WERI-Rb-1 (cell line): ENCODE data around the gene TLX3.

Source experiments
- DNase-seq: peaks from one replicate; pipeline ENCODE4 v3.0.0-alpha.2; 2020
- H3K27ac ChIP-seq: fragments of 250-450 bp; sonication (Bioruptor Pico); 2 replicates; pipeline ENCODE4 v1.5.1; 2020; ENCODE audit warnings: mild to moderate bottlenecking, moderate library complexity
- H3K27me3 ChIP-seq: fragments of 250-450 bp; sonication (Bioruptor Pico); 2 replicates; pipeline ENCODE4 v1.5.1; 2021; ENCODE audit warnings: mild to moderate bottlenecking, low read depth, moderate library complexity; ENCODE audit not compliant: insufficient read depth, severe bottlenecking
- H3K36me3 ChIP-seq: fragments of 250-450 bp; sonication (Bioruptor Pico); 2 replicates; pipeline ENCODE4 v1.5.1; 2020; ENCODE audit warnings: mild to moderate bottlenecking, moderate library complexity
- H3K4me3 ChIP-seq: 2 replicates; pipeline ENCODE4 v1.5.1; 2011; ENCODE audit warnings: low read depth, mild to moderate bottlenecking, control low read depth, low read length
- H3K9me3 ChIP-seq: fragments of 250-450 bp; sonication (Bioruptor Pico); 2 replicates; pipeline ENCODE4 v1.5.1; 2021; ENCODE audit warnings: mild to moderate bottlenecking, moderate library complexity; ENCODE audit not compliant: severe bottlenecking
- TF ChIP-seq, protein P1 (sequence below): IDR thresholded peaks from 2 replicates; pipeline ENCODE4 v1.5.1; 2011; ENCODE audit warnings: low read depth, mild to moderate bottlenecking, control low read depth, inconsistent platforms, low read length

Gene TLX3

DNA sequence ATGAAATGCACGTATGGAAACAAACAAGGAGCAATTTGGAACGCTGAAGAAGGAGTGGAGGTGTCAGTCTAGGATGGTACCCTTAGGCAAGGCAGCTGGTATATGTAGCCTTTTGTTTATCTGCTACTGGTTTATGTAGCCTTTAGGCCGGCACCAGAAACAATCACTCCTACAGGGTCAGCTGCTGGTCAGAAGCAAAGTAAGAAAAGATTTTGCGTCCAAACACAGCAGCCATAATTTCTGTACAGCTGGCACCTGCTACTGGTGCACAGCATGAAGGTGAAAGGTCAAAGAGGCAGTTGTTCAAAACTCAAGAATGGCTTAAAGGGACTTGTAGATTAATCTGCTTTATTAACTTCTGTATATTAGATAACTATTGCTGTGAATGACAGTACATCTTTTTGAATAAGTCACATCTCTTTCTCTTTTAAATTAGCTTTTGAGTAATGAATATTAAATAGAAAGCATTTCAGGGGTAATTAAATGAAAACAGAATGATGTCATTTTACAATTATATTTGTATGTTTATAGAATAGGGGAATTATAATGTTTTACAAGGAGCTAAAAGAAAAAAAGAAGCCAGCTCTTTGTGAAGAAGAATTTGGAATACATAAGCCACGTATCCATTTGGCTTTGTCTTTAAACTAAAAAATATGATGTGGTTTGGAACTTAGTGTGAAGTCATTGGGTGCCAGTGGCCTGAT, 33.1 kb upstream of the TLX3 start:
- DNase-seq: no peak
- no peaks in the 10 kb centered on the region for H3K27me3 ChIP-seq
- no peak overlapping the region for H3K4me3 ChIP-seq
- TF ChIP-seq, protein P1, sequence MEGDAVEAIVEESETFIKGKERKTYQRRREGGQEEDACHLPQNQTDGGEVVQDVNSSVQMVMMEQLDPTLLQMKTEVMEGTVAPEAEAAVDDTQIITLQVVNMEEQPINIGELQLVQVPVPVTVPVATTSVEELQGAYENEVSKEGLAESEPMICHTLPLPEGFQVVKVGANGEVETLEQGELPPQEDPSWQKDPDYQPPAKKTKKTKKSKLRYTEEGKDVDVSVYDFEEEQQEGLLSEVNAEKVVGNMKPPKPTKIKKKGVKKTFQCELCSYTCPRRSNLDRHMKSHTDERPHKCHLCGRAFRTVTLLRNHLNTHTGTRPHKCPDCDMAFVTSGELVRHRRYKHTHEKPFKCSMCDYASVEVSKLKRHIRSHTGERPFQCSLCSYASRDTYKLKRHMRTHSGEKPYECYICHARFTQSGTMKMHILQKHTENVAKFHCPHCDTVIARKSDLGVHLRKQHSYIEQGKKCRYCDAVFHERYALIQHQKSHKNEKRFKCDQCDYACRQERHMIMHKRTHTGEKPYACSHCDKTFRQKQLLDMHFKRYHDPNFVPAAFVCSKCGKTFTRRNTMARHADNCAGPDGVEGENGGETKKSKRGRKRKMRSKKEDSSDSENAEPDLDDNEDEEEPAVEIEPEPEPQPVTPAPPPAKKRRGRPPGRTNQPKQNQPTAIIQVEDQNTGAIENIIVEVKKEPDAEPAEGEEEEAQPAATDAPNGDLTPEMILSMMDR: no peak
- no peak overlapping the region for H3K27ac ChIP-seq
- H3K9me3 ChIP-seq: no peaks in the 10 kb centered on the region
- H3K36me3 ChIP-seq: no peaks in the 10 kb centered on the region

DNA sequence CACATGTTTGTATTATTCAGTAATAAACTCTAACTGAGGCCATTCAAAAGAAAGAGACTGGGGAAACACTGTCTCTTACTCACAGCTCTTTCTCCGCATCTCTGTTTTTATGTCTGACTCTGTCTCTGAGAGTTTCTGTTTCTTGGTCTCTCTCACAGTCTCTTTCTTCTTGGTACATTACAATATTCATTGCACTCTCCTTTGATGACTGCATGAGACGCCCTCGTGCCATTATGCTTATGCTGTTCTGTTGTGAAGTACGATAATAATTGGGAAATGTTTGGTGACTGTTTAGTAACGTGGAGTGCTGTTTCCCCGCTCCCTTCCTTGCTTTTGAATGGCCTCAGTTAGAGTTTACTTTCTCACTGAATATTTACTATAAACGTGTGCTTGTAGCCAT, 25.3 kb upstream of the TLX3 start:
- TF ChIP-seq, protein P1: no peak
- no peak for DNase-seq
- Histone ChIP-seq H3K36me3 (no peaks in the 10 kb centered on the region), H3K27me3 (no peaks in the 10 kb centered on the region), H3K4me3 (no peak overlapping the region), H3K27ac (no peak overlapping the region), H3K9me3 (no peaks in the 10 kb centered on the region)

DNA sequence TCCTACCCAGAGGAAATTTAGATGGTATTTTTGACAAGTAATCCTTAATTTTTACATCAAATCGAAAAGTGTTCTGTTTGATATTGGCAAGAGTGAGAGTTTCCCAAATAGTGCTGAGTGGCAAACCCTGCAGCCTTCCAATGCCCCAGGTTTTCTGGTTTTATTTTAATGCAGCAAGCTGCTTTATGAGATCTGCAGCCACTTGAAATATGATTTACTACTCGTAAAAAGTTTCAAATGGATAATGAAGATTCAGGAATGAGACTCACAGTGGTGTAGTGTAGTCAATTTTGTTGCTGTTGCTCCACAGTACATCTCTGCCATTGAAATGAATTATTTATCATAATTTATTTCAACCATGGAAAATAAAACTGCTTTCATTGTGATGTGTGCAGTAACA, 23.6 kb upstream of the TLX3 start:
- no peak for DNase-seq
- H3K4me3 ChIP-seq: no peak overlapping the region
- H3K36me3 ChIP-seq: no peaks in the 10 kb centered on the region
- no peaks in the 10 kb centered on the region for H3K27me3 ChIP-seq
- TF ChIP-seq, protein P1: no peak
- H3K9me3 ChIP-seq: no peaks in the 10 kb centered on the region
- no peak overlapping the region for H3K27ac ChIP-seq

DNA sequence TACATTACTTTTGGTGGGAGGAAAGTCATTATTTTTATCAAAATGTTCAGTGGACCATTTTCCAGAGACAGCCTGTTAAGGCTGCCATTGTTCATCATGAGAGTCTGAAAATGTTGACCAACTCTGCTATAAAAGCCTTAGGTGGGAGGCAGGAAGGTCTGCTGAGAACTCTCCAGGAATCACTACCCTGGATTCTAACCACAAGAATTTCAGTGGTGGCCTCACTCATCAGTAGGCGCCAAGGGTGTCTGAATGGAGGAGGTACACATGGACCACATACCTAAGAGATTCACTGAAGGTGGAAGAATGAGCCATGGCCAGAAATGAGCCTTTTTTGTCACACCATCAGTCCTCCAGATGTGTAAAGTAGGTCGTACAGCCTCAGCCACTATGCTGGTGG, 21.0 kb upstream of the TLX3 start:
- DNase-seq: no peak
- Histone ChIP-seq H3K36me3 (no peaks in the 10 kb centered on the region), H3K27me3 (no peaks in the 10 kb centered on the region), H3K4me3 (no peak overlapping the region), H3K27ac (no peak overlapping the region), H3K9me3 (no peaks in the 10 kb centered on the region)
- TF ChIP-seq, protein P1: no peak

DNA sequence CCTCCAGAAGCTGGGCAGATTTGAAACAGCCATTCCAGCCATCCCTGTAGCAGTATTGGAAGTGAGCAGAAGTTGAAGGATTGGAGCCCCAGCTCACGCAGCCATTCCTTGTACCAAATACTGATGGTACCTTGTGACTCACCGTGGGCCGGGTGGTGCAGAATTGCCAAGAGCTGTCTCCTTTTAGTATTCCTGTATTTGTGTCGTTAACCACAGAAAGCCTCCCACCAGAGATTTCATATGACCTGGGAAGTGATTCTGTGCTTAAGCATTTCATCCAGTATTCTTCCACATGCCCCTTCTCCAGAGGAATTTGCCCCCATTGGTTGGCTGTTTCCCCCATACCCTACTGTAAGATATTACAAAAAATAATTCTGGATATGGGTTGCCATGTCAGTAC, 17.7 kb upstream of the TLX3 start:
- Histone ChIP-seq H3K27me3 (no peaks in the 10 kb centered on the region), H3K36me3 (no peaks in the 10 kb centered on the region; the same call in 1 of the 2 replicates), H3K4me3 (no peak overlapping the region), H3K9me3 (no peaks in the 10 kb centered on the region), H3K27ac (no peak overlapping the region)
- no peak for DNase-seq
- TF ChIP-seq, protein P1: no peak

DNA sequence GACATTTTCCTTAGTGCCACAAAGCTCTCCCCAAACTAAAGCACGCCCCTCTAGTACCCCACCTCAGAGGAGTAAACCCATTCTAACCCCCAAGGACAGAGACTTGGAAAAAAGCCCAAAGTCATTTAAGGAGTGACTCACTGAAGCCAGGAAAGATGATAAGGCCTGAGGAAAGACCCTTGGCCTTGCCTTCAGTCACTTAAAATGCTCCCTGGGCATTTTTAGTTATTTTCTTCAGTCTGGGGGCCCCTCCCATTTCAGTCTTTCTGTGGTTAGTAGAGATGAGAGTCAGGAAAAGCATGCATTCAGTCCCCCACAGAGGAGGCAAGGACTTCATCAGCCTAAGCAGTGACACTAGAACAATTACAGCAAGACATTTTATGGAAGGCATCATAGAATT, 13.7 kb upstream of the TLX3 start:
- no peaks in the 10 kb centered on the region for H3K27me3 ChIP-seq
- no peaks in the 10 kb centered on the region; the same call in 1 of the 2 replicates for H3K36me3 ChIP-seq
- no peak overlapping the region for H3K4me3 ChIP-seq
- TF ChIP-seq, protein P1: no peak
- no peaks in the 10 kb centered on the region for H3K9me3 ChIP-seq
- DNase-seq: no peak
- no peak overlapping the region for H3K27ac ChIP-seq
